Measurements from ENCODE around the gene ERVK3-1. TPM values are rescaled to one million over a fixed set of nuclear protein-coding genes. Genes with fewer than 3 reads are reported as not detected.

Gene ERVK3-1
- total and polyA plus RNA-seq, 2 of the 13 experiments (the other 11 are each of a cell fraction or from before 2014, with no cell fraction given): 28.5 to 38.7 TPM

DNA sequence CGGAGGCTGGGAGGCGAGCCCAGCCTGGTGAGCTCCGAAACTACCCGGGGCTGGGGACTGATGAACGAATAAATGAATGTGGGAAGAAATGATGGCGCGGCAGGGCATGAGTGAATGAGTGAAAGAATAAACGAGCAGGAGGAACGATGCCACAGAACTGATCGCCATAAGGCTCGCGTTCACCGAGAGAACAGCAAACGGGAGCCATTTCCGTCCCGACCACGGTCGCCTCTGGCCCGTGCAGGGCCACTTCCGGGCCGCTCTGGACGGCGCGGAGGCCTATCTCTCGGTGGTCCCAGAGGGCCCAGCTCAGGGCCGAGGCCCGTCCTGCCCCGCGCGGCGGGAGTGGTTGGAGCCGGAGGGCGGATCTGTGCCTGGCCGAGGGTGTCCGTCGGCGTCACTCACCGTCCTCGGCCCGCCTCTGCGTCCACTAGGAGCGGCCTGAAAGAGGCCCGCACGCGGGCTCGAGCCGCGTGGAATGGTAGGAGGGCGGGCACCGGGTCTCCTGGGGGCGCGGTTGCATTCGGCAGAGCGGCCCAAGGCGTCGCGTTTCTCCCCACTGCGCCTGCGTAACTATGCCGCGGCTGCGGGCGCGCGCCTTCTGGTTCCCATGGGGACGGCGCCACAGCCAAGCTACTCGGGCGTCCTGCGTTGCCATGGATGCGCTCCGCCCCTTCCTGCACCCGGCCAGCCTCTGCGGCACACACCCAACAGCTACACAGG, 57.3 kb downstream of the ERVK3-1 start, which contains the start of gene ZNF497 (continued):
- no peak for TF ChIP-seq ZNF577 (CRISPR knock-in tag; IDR thresholded peaks at IDR 0.05; ENCODE audit: borderline replicate concordance, low read depth)
- no peak; the same call in 1 of the 2 replicates for TF ChIP-seq FOXC1 (CRISPR knock-in tag; IDR thresholded peaks at IDR 0.05; ENCODE audit: borderline replicate concordance)
- peak; percentile 55; the same call in 1 of the 2 replicates for TF ChIP-seq ZNF205 (CRISPR knock-in tag; IDR thresholded peaks at IDR 0.05)
- TF ChIP-seq, protein P1, sequence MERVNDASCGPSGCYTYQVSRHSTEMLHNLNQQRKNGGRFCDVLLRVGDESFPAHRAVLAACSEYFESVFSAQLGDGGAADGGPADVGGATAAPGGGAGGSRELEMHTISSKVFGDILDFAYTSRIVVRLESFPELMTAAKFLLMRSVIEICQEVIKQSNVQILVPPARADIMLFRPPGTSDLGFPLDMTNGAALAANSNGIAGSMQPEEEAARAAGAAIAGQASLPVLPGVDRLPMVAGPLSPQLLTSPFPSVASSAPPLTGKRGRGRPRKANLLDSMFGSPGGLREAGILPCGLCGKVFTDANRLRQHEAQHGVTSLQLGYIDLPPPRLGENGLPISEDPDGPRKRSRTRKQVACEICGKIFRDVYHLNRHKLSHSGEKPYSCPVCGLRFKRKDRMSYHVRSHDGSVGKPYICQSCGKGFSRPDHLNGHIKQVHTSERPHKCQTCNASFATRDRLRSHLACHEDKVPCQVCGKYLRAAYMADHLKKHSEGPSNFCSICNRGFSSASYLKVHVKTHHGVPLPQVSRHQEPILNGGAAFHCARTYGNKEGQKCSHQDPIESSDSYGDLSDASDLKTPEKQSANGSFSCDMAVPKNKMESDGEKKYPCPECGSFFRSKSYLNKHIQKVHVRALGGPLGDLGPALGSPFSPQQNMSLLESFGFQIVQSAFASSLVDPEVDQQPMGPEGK (CRISPR knock-in tag; IDR thresholded peaks at IDR 0.05): peak; percentile 53; the same call in 1 of the 2 replicates
- no peak for TF ChIP-seq ZNF235 (CRISPR knock-in tag; IDR thresholded peaks at IDR 0.05; ENCODE audit: borderline replicate concordance)
- 0 out of 2 replicates have a peak, but pooled peaks have one; percentile 22 for TF ChIP-seq ZNF609 (CRISPR knock-in tag; IDR thresholded peaks at IDR 0.05; ENCODE audit: borderline replicate concordance)
- TF ChIP-seq, protein P2, sequence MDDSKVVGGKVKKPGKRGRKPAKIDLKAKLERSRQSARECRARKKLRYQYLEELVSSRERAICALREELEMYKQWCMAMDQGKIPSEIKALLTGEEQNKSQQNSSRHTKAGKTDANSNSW (CRISPR knock-in tag; IDR thresholded peaks at IDR 0.05; ENCODE audit: borderline replicate concordance): peak; percentile 74; the same call in 1 of the 2 replicates
- TF ChIP-seq KDM2A (CRISPR knock-in tag; IDR thresholded peaks at IDR 0.05; ENCODE audit: borderline replicate concordance, low read depth): peak; percentile 95
- no peak for TF ChIP-seq NFE2 (CRISPR knock-in tag; IDR thresholded peaks at IDR 0.05)
- peak; percentile 64; the same call in 1 of the 2 replicates for TF ChIP-seq KMT2A (CRISPR knock-in tag; IDR thresholded peaks at IDR 0.05)
- TF ChIP-seq, protein P3, sequence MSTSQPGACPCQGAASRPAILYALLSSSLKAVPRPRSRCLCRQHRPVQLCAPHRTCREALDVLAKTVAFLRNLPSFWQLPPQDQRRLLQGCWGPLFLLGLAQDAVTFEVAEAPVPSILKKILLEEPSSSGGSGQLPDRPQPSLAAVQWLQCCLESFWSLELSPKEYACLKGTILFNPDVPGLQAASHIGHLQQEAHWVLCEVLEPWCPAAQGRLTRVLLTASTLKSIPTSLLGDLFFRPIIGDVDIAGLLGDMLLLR (CRISPR knock-in tag; IDR thresholded peaks at IDR 0.05): peak; percentile 3; the same call in 1 of the 2 replicates
- TF ChIP-seq, protein P4, sequence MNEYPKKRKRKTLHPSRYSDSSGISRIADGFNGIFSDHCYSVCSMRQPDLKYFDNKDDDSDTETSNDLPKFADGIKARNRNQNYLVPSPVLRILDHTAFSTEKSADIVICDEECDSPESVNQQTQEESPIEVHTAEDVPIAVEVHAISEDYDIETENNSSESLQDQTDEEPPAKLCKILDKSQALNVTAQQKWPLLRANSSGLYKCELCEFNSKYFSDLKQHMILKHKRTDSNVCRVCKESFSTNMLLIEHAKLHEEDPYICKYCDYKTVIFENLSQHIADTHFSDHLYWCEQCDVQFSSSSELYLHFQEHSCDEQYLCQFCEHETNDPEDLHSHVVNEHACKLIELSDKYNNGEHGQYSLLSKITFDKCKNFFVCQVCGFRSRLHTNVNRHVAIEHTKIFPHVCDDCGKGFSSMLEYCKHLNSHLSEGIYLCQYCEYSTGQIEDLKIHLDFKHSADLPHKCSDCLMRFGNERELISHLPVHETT (CRISPR knock-in tag; conservative IDR thresholded peaks at IDR 0.05): peak; percentile 63; the same call in 1 of the 2 replicates
- TF ChIP-seq, protein P5, sequence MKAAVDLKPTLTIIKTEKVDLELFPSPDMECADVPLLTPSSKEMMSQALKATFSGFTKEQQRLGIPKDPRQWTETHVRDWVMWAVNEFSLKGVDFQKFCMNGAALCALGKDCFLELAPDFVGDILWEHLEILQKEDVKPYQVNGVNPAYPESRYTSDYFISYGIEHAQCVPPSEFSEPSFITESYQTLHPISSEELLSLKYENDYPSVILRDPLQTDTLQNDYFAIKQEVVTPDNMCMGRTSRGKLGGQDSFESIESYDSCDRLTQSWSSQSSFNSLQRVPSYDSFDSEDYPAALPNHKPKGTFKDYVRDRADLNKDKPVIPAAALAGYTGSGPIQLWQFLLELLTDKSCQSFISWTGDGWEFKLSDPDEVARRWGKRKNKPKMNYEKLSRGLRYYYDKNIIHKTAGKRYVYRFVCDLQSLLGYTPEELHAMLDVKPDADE (CRISPR knock-in tag; IDR thresholded peaks at IDR 0.05): peak; percentile 46; the same call in 1 of the 2 replicates
- TF ChIP-seq MXD4 (CRISPR knock-in tag; IDR thresholded peaks at IDR 0.05): peak; percentile 89
- peak; percentile 93 for TF ChIP-seq ELF1 (CRISPR knock-in tag; IDR thresholded peaks at IDR 0.05)
- peak; percentile 62; the same call in 1 of the 2 replicates for TF ChIP-seq ZNF879 (CRISPR knock-in tag; IDR thresholded peaks at IDR 0.05)
